ENCODE measurements around the gene CEMIP.

The CEMIP gene, protein sequence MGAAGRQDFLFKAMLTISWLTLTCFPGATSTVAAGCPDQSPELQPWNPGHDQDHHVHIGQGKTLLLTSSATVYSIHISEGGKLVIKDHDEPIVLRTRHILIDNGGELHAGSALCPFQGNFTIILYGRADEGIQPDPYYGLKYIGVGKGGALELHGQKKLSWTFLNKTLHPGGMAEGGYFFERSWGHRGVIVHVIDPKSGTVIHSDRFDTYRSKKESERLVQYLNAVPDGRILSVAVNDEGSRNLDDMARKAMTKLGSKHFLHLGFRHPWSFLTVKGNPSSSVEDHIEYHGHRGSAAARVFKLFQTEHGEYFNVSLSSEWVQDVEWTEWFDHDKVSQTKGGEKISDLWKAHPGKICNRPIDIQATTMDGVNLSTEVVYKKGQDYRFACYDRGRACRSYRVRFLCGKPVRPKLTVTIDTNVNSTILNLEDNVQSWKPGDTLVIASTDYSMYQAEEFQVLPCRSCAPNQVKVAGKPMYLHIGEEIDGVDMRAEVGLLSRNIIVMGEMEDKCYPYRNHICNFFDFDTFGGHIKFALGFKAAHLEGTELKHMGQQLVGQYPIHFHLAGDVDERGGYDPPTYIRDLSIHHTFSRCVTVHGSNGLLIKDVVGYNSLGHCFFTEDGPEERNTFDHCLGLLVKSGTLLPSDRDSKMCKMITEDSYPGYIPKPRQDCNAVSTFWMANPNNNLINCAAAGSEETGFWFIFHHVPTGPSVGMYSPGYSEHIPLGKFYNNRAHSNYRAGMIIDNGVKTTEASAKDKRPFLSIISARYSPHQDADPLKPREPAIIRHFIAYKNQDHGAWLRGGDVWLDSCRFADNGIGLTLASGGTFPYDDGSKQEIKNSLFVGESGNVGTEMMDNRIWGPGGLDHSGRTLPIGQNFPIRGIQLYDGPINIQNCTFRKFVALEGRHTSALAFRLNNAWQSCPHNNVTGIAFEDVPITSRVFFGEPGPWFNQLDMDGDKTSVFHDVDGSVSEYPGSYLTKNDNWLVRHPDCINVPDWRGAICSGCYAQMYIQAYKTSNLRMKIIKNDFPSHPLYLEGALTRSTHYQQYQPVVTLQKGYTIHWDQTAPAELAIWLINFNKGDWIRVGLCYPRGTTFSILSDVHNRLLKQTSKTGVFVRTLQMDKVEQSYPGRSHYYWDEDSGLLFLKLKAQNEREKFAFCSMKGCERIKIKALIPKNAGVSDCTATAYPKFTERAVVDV (N-terminal part only)

GRCh38 chr15:80778964-80779657, at the start of gene CEMIP:
Gene CEMIP, plus strand, starts transcription at chr15:80779370. Its CDS starts 94,510 bp downstream, at chr15:80873880.
- no peak for DNase-seq (ENCODE audit: low spot score)

DNA sequence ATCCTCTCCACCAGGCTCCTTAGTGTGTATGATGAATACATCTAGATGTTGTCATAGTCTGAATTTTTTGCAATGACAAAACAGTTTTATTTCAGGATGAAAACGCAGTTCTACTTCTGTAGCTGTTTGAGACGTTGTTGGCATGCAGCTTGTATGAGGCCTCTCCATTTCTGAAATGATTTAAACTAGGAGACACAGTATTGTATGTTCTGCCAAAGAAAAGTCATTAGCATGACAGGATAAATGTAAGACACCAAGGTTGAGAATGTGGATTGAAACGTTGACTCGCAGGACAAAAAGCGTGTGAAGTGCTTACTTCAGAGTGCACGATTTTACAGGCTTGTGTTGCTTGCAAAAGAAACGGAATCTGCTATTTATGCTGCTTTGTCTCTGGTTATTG, 48.8 kb upstream of the CEMIP start:
- DNase-seq (ENCODE audit: low spot score): no peak

DNA sequence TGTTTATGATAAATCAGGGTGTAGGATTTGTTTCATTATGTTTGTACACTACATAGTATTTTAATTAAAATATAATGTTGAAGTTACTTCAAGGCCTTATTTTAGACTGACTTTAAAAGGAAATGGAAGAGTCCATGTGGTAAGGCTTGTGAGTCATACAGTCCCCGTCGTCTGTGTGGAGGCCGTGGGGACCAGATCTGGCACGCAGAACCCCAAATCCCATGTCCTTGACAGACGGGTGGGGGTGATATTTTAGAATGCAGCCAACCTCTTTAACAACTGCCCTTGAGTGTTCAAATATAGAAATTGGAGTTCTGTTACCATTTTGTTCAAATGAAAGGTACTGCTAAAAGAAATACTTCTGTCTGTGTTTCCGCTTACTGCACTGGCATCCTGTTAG, 48.2 kb upstream of the CEMIP start:
- no peak for DNase-seq (ENCODE audit: low spot score)

- no peak for DNase-seq (ENCODE audit: low spot score)
Measured at GRCh38 chr15:80732167-80732566, 47.0 kb upstream of the CEMIP start.

DNA sequence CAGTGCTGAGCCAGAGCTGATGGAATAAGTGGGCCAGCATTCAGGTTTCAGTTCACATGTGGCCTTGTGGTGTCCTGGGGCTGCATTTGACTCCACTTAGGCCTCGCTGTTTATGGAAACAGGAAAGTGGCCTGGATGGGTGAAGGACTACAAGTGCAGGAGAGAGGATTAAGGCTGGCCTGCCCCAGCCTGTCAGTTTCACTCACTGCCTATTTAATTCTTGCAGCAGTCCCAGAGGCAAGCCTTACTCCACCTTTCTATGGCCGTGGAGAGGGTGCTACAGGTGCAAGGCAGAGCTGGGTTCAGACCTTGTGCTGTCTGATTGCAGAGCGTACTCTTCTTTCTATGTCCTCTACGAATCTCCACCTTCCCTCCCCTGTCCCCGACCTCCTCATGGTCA, 46.4 kb upstream of the CEMIP start:
- DNase-seq (ENCODE audit: low spot score): no peak

DNA sequence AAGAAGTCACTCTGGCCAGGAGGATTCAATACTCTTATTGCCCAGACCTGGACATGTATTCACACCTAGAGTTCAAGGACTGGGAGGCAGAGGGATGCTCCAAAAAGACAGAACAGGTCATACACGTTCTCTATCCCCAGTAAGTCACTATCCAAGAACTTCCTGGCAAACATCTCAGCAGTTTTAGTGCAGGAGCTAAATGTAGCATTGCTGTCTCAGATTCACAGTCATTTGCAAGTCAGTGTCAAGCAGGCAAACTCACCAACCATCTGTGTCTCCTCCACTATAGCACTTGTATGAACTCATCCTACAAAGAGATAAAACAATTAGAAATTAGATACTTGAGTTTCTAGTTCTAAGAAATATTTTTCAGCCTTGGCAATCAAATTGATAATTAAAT, 45.7 kb upstream of the CEMIP start:
- no peak for DNase-seq (ENCODE audit: low spot score)

- DNase-seq (ENCODE audit: low spot score): no peak
Measured at GRCh38 chr15:80735344-80735743, 43.8 kb upstream of the CEMIP start.

DNA sequence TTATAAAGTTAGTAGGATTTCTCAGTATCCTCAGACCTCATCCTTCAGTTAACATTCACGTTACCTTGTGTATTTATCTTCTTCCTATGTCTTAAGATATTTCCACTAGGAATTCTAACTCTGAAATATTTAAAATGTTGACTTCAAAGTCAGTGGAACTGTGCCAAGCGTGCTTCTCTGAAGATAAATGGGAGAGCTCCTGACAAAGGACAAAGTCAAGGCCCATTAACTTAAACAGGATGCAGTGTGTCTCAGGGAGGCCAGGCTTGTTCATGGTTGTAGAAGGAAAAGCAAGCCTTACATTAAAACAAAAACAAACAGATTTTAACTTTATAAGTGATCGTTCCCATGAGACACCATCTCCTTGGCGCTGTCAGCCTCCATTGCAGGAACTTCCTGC, 42.6 kb upstream of the CEMIP start:
- no peak for DNase-seq (ENCODE audit: low spot score)

DNA sequence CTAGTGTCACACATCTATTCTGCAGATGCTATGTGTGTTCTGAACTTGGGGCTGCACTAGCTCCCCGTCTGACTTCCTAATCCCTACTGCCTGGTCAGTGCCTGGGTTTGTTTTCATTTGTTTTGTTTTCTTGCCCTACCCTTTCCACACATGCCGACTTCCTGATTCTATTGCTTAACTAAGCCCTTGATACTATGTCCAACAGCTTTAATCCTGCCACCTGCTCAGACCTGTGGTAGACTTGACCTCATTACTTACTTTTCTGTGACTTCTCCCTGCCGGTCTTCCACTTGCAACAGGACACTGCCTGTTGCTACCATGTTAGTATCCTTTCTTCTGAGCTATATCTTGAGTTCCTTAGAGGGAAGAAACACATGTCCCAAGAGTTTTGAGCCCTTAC, 39.3 kb upstream of the CEMIP start:
- no peak for DNase-seq (ENCODE audit: low spot score)

- no peak for DNase-seq (ENCODE audit: low spot score)
Measured at GRCh38 chr15:80742081-80742480, 37.1 kb upstream of the CEMIP start.

- DNase-seq (ENCODE audit: low spot score): no peak
Measured at GRCh38 chr15:80743189-80743833, 35.9 kb upstream of the CEMIP start.

DNA sequence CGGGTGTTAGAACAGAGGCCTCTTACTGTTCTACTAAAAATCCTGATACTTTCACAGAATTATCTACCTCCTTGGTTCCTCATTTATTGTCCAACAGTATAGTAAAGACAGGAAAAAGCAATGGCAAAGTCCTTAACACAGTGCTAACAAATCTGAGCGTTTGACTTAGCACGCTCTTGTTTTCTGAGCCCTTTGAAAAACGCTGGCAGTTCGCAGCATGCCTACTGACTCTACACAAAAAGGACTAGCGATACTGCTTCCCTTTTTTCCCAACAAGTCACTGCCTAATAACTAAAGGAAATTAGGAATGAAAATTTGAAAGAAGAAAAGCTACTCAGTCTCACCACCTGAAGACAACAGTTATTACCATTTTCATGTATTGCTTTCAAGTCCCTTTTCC, 34.8 kb upstream of the CEMIP start:
- no peak for DNase-seq (ENCODE audit: low spot score)

- DNase-seq (ENCODE audit: low spot score): no peak
Measured at GRCh38 chr15:80744826-80745225, 34.3 kb upstream of the CEMIP start.

DNA sequence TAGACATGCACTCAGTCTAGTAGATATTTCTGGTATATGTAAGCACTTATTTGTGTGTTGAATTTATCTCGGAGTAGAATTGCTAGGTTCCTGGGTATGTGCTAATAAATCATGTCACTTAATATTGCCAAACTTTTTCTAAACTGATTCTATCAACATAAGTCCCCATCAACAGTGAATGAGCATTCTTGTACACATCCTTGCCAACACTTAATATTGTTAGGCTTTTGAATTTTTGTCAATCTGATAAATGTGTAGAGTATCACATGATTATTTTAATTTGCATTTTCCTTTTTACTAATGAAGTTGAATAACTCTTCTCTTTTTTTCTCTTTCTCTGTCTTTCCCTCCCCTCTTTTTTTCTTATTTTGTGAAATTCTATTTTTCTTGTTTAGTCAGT, 33.3 kb upstream of the CEMIP start:
- no peak for DNase-seq (ENCODE audit: low spot score)

GRCh38 chr15:80747317-80748053, 31.7 kb upstream of the CEMIP start:
- DNase-seq (ENCODE audit: low spot score): no peak

DNA sequence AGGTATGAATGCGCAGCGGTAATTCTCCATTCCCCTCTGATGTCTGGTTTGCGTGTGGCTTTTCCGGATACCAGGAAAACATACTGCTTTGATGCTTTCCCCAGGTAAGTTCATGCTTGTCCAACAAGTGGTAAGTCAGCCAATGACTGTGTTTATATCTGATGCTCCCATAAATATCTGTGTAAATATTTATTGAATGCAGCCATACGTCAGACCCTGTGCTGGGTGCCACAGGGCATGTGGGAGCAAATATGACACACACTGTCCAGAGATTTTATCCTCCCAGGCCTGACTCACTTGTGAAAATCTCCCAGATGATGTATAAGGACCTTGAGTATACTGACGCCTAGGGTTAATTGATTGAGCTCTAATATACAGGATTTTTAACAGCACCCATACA, 29.6 kb upstream of the CEMIP start:
- no peak for DNase-seq (ENCODE audit: low spot score)

GRCh38 chr15:80750575-80750974, 28.6 kb upstream of the CEMIP start:
- no peak for DNase-seq (ENCODE audit: low spot score)

GRCh38 chr15:80752204-80752603, 27.0 kb upstream of the CEMIP start:
- DNase-seq (ENCODE audit: low spot score): no peak

DNA sequence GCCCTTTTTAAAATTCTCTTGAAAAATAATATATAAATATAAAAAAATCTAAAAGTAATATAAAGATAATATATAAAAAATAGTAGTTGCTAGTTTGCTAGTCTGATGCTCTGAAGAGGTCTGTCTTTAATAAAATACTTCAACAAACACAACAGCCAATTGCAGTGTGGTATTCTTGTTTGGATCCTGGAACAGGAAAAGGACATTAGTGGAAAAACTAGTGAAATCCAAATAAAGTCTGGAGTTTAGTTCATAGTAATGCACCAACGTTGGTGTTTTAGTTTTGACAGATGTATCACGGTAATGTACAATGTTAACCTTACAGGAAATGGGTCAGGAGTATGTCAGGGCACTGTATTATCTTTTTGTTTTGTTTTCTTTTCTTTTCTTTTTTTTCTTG, 26.0 kb upstream of the CEMIP start:
- no peak for DNase-seq (ENCODE audit: low spot score)

- DNase-seq (ENCODE audit: low spot score): no peak
Measured at GRCh38 chr15:80754014-80754413, 25.2 kb upstream of the CEMIP start.

- no peak for DNase-seq (ENCODE audit: low spot score)
Measured at GRCh38 chr15:80755885-80756284, 23.3 kb upstream of the CEMIP start.

All from hematopoietic multipotent progenitor cell treated with erythropoietin and hydrocortisone succinate and interleukin-3 and kit ligand, for 15 days (in vitro differentiated cells).